ENCODE data around the gene C1QTNF2. TPM values are rescaled to one million over a fixed set of nuclear protein-coding genes. Genes with fewer than 3 reads are reported as not detected.

Gene C1QTNF2
- total and polyA plus RNA-seq, 10 of the 15 experiments (the other 5 are each of a cell fraction or from before 2014, with no cell fraction given) = not detected

GRCh38 chr5:160399402-160400353 is 29.3 kb upstream of the C1QTNF2 start, which contains the start of gene FAM200C (continued):
- TF ChIP-seq BMI1 (IDR thresholded peaks at IDR 0.05; ENCODE audit: borderline replicate concordance) = no peak
- TF ChIP-seq BACH1 (IDR thresholded peaks at IDR 0.05; ENCODE audit: borderline replicate concordance) = no peak
- TF ChIP-seq RAD51 (IDR thresholded peaks at IDR 0.05) = no peak
- no peak for TF ChIP-seq USF2 (IDR thresholded peaks at IDR 0.05; ENCODE audit: borderline replicate concordance, low read depth, low read length)
- 0 out of 2 replicates have a peak, but pooled peaks have one; percentile 14 for TF ChIP-seq ZBTB40 (IDR thresholded peaks at IDR 0.05; ENCODE audit: borderline replicate concordance)
- 0 out of 4 replicates have a peak, but pooled peaks of 1 of the 2 experiments have one; percentile 7 for TF ChIP-seq EP300 (IDR thresholded peaks at IDR 0.05; ENCODE audit: borderline replicate concordance in 1 of 2, control insufficient read depth in 1 of 2, low read depth in 2 of 2, low read length in 2 of 2)
- no peak for TF ChIP-seq KDM1A (IDR thresholded peaks at IDR 0.05; ENCODE audit: borderline replicate concordance)
- TF ChIP-seq SREBF2 (IDR thresholded peaks at IDR 0.05; ENCODE audit: low read length) = no peak
- TF ChIP-seq ATF7 (IDR thresholded peaks at IDR 0.05; ENCODE audit: low read depth) = no peak
- TF ChIP-seq NFXL1 (IDR thresholded peaks at IDR 0.05; ENCODE audit: borderline replicate concordance) = no peak
- no peak for TF ChIP-seq ZNF217 (IDR thresholded peaks at IDR 0.05)
- TF ChIP-seq RFX5 (IDR thresholded peaks at IDR 0.05; ENCODE audit: low read depth, low read length) = no peak
- no peak for TF ChIP-seq SMARCA5 (IDR thresholded peaks at IDR 0.05)
- TF ChIP-seq TCF12 (IDR thresholded peaks at IDR 0.05; ENCODE audit: low read depth, low read length) = peak; percentile 23; the same call in 1 of the 2 replicates
- 0 out of 2 replicates have a peak, but pooled peaks have one; percentile 49 for TF ChIP-seq NBN (IDR thresholded peaks at IDR 0.05)
- no peak for TF ChIP-seq MEF2B (IDR thresholded peaks at IDR 0.05; ENCODE audit: partially characterized antibody, poor library complexity, severe bottlenecking)
- TF ChIP-seq FOXK2 (IDR thresholded peaks at IDR 0.05) = no peak
- peak; percentile 45; the same call in 1 of the 3 replicates for TF ChIP-seq POU2F2 (IDR thresholded peaks at IDR 0.05; ENCODE audit: borderline replicate concordance, low read depth, low read length)
- TF ChIP-seq SP1 (IDR thresholded peaks at IDR 0.05; ENCODE audit: low read depth, low read length) = no peak
- no peak for TF ChIP-seq STAT3 (IDR thresholded peaks at IDR 0.05; ENCODE audit: low read depth, low read length)
- TF ChIP-seq IRF4 (IDR thresholded peaks at IDR 0.05; ENCODE audit: low read depth, low read length) = 0 out of 2 replicates have a peak, but pooled peaks have one; percentile 22
- no peak for TF ChIP-seq YBX1 (IDR thresholded peaks at IDR 0.05)

Measured in GM12878 (cell line).